AG10803 (cell line): ENCODE data around the gene RAMACL.
"Not testable (repeated sequence)": the region's sequence is repeated elsewhere in the genome, so short reads cannot be mapped to it uniquely, and the experiment has no call there.

Source experiments
- DNase-seq: peaks from one replicate; pipeline ENCODE4 v3.0.0; 2010; ENCODE audit warnings: low read depth
- H3K4me3 ChIP-seq: 2 replicates; pipeline ENCODE4 v1.5.1; 2011; ENCODE audit warnings: mild to moderate bottlenecking, low read length, control low read depth
- TF ChIP-seq, protein P1 (sequence below): conservative IDR thresholded peaks from 2 replicates; pipeline ENCODE4 v1.5.1; 2011; ENCODE audit warnings: mild to moderate bottlenecking, low read length, control low read depth, inconsistent platforms

RAMACL gene

DNA sequence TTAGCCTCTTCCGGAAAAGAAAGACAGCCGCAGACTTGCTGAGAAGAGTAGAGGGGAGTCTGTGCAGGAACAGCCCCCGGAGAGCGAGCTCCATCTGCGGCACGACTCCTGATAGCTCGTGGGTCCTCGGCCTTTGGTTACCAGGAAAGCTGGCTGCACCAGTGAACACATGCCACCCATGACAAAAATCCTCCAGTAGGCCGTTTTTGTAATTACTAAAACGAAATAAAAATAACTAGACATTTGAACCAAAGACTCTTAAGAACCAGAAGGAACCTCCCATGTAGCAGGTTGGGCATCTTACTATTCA lies 42.2 kb downstream of the RAMACL start:
- TF ChIP-seq, protein P1, sequence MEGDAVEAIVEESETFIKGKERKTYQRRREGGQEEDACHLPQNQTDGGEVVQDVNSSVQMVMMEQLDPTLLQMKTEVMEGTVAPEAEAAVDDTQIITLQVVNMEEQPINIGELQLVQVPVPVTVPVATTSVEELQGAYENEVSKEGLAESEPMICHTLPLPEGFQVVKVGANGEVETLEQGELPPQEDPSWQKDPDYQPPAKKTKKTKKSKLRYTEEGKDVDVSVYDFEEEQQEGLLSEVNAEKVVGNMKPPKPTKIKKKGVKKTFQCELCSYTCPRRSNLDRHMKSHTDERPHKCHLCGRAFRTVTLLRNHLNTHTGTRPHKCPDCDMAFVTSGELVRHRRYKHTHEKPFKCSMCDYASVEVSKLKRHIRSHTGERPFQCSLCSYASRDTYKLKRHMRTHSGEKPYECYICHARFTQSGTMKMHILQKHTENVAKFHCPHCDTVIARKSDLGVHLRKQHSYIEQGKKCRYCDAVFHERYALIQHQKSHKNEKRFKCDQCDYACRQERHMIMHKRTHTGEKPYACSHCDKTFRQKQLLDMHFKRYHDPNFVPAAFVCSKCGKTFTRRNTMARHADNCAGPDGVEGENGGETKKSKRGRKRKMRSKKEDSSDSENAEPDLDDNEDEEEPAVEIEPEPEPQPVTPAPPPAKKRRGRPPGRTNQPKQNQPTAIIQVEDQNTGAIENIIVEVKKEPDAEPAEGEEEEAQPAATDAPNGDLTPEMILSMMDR = no peak
- DNase-seq = no peak
- no peak overlapping the region for H3K4me3 ChIP-seq

DNA sequence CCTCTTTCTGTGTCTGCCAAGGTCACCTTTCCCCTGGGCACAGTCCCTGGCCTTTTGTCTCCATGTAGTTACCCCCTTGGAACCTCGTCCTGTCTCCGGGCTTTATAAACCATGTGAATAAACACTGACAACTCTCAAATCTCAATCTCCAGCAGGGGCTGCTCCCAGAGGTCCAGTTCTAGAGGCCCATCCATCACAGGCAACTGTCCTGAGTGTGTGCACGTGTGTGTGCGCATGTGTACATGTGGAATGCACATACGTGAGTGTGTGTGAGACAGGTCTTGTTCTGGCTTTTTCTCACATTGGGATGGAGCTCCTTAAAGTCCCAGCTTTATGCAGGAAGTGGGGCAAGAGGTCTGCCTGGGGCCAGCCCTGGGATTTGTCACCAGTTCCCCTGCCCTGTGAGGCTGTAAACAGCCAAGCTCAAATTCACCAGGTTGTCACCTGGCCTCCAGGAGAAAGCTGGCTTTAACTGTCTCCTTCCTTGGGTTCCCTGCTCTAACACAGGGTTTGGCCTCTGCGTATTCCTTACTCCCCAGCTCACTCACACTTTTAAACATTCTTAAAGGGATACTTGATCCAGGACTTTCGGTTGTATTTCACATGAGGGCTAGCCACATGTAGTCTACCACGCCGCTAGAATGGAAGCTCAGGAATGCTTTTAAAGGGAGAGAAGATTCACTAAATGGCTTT lies 42.7 kb downstream of the RAMACL start:
- no peak for DNase-seq
- TF ChIP-seq, protein P1 = no peak
- no peak overlapping the region for H3K4me3 ChIP-seq

- TF ChIP-seq, protein P1 = no peak
- no peak overlapping the region for H3K4me3 ChIP-seq
- no peak for DNase-seq
Observed at GRCh38 chr6:166542580-166542912, 43.9 kb downstream of the RAMACL start.

GRCh38 chr6:166541876-166542579 lies 44.5 kb downstream of the RAMACL start:
- TF ChIP-seq, protein P1 = no peak
- DNase-seq = no peak
- no peak overlapping the region for H3K4me3 ChIP-seq

GRCh38 chr6:166541366-166541765 lies 45.1 kb downstream of the RAMACL start:
- no peak overlapping the region for H3K4me3 ChIP-seq
- TF ChIP-seq, protein P1 = no peak
- no peak for DNase-seq

GRCh38 chr6:166540631-166541331 lies 45.7 kb downstream of the RAMACL start:
- DNase-seq = no peak
- TF ChIP-seq, protein P1 = no peak
- H3K4me3 ChIP-seq = no peak overlapping the region

DNA sequence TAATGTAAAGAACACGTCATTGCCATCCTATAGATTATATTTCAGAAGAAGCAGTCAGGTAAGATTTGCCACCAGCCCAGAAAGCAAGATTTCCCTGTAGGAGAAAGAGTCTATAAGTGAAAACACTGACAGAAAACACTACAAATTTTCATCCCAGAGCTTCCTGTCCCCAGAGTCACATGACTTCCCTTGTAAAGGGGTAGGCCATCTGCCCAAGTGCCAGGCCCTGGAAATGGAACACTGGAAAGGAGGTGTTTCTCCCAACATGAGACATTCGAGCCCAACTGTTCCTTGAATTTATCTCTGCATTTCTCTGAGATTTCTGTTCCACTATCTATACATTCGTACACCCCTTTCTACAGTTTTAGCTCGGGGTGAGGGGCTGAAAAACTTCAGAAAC lies 46.9 kb downstream of the RAMACL start:
- DNase-seq = no peak
- H3K4me3 ChIP-seq = no peak overlapping the region
- TF ChIP-seq, protein P1 = no peak

GRCh38 chr6:166539011-166539385 lies 47.5 kb downstream of the RAMACL start:
- H3K4me3 ChIP-seq, DNase-seq: not testable (repeated sequence)
